Measurements from ENCODE around the gene FAM163B.

Gene FAM163B

GRCh38 chr9:133597316-133597957 is 11.8 kb downstream of the FAM163B start:
- no peak for DNase-seq

GRCh38 chr9:133595910-133596309 is 13.3 kb downstream of the FAM163B start:
- no peak for DNase-seq

DNA sequence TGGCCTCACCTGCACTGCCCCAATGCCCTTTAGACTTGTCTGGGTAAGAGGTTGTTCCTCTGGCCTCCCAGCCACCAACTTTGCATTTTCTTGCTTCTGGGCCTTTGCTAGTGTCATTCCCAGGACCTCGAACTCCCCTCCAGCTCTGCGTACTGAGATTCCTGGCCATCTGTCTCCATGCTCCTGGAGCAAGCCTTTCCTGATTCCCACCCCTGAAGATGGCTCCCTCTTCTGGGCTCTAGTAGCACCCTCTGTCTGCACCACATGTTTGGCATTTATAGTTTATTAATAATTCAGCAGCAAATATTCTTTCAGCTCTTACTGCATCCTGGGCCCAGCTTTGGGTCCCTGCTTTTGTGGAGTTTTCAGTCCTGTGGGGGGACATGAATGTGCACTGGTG is 14.9 kb downstream of the FAM163B start:
- no peak for DNase-seq

DNA sequence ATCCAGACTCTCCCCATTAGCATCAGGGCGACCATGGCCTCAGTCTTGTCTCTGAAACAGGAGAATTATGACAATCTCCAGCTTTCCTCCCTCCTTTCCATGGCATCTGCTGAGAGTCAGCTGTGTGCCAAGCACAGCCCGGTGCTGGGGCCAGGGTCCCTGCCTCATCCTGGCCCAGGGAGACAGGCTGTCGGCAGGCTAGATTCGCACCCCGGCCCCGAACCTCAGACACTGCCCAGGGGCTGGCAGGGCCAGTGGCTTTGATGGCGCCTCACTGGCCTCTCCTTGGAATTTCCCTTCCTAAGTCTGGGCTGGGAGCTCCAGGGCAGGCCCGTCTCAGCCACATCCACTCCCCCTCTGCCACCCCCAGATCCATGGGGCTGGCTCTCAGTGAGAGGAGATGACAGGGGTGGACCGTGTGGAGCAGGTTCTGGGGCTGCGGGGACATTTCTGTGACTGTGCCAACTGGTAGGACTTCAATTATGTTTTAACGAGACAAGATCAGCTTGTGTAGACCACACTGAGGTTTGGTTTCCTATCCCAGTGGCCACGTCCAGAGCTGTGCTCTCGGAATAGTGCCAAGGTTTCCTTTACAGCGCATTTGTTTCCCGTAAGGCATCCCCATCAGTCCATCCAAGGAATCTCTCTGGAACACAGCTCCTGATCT is 15.5 kb downstream of the FAM163B start:
- no peak for DNase-seq

- DNase-seq, result no peak
Observed at GRCh38 chr9:133592731-133593409, 16.3 kb downstream of the FAM163B start.

- DNase-seq, result no peak
Observed at GRCh38 chr9:133591985-133592384, 17.2 kb downstream of the FAM163B start.

- no peak for DNase-seq
Observed at GRCh38 chr9:133591116-133591910, 17.9 kb downstream of the FAM163B start.

DNA sequence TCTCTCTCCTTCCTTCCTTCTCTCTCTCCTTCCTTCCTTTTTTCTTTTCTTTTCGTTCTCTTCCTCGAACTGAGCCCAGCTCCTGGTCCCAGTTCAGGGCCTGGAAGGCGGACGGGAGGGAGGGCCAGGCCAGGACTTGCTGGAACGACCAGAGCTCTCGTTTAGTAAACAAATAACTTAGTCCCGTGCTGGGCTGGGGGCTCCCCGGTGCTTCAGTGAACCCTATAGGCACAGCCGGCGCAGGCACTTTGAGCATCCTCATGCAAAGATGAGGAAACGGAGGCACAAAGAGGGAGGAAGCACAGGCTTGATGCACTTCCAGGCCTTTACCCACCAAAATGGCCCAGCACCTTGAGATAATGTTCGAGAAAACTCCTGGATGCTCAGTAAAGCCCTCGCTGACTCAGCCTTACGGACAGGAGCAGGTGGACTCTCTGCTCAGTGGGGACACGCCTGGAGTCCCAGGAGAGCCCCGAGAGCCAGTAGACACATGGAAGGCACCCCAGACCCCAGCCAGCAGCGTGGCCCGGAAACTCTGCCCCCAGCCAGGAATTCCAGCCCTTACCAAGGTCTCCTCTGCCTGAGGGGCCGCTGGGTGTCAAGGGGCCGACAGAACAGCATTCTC is 18.8 kb downstream of the FAM163B start:
- DNase-seq, result no peak

GRCh38 chr9:133589454-133590227 is 19.5 kb downstream of the FAM163B start:
- peak; percentile 57 for DNase-seq

DNA sequence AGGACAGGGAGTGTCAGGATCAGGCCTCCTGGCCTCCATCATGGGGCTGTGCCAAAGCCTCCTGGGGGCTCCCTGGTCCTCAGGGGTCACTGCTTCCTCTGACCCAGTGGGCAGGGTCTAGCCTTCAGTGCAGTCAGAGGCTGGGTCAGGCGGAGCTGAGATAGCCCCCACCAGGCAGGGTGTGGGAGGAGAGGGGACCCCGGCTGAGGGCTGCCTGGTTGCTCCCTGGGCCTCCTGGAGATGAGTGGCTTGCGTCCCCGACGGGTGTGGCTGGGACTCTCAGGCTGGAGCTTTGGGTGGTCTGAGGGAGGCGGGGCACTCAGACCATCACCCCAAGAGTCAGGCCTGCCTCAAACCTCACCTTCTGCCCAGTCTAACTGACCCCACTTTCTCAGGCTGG is 21.7 kb downstream of the FAM163B start:
- DNase-seq, result no peak

GRCh38 chr9:133587051-133587450 is 22.1 kb downstream of the FAM163B start:
- no peak for DNase-seq

DNA sequence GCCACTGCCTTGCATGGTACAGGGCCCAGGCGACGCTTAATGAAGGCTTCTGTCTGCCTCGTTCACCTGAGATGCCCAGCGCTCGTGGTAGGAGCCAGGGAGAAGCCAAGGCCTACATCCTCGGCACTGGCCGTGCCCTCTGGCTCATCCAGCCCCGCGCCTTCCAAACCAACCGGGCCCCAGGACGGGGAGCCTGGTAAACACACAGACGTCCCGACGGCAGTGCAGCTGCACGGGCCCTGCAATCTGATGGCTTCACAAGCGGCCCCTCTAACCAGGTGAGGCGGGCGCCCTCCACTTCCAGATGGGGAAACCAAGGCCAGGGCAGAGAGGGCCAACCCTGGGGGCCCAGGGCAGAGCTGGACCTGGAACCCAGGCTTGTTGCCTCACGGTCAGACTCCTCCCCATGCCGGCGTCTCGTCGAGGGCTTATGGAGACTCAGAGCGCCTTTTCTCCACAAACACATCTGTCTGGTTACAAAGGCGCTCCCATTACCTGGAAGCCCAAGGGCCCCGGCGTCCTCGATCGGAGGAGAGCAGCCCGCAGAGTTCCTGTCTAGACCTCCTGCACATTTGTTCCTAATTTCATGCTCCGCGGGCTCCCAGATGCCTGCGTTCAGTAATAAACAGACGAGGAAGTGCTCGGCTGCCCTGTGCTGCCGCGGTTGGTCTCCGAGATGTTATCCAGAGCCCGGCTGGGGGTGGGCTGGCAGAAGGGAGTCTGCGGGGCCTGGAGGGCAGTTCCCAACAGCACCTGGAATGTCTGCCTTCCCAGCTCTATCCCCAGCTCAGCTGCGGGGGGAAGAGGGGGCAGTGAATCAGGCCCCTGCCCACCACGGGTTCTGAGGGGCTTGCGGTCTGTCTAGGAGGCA is 23.5 kb downstream of the FAM163B start:
- DNase-seq, result no peak

DNA sequence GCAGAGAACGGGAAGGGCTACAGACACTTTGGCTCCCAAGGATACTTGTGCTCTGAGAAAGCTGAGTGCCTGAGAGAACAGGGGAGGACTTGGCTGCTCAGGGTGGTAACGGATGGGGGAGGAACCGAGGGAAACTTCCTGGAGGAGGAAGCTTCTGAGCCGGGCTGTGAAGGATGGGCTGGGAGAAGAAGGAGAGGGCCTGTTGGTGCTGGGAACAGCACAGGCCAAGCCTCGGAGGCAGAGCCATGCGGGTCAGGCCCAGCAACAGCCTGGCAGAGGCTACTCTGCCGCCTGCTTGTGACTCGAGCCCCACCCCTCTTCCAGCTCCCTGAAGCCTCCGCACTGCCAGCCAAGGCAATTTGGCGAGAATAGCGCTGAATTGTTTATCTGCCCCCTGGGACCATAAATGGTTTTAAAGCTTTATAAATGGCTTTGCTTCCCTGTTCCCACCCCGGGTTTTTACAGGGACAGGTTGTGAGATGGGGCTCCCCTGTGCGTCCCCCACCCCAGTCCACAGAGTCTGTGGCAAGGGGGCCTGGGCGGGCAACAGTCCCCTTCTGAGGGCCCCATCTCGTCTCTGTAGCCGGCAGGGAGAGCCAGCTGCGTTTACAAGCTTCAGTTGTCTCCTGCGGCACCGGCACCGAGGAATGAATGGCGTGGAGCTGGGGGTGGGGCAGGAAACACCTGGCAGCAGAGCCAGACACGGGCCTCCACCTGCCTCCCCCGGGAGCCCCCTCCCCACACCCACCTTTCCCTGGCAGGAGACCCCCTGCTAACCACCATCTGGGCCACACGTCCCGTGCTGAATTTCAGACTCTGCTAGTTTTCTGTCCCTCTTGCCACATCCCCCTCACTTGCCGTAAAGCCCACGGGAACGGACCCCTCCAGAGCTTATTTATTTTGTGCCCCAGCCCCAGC is 24.4 kb downstream of the FAM163B start:
- no peak for DNase-seq

GRCh38 chr9:133584167-133584558 is 25.0 kb downstream of the FAM163B start:
- DNase-seq, result no peak

GRCh38 chr9:133583586-133583985 is 25.6 kb downstream of the FAM163B start:
- DNase-seq, result no peak

DNA sequence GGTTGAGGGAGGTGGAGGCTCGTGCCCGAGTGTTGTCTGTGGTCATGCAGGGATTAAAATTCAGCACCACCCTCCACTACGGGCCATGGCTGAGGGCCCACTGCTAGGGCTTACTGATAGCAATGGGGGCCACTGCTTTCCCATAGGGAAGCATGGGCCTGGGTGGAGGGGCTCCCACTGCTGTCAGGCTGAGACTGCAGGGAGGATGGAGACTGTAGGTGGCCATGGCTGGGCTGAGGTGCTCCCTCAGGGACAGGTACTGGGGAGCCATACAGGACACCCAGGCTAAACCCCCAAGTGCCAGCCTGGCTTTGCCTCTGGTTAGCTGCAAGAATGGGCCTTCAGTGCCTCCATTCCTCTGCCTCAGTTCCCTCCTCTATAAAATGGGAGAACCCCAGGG is 26.1 kb downstream of the FAM163B start:
- DNase-seq, result no peak

- DNase-seq, result no peak
Observed at GRCh38 chr9:133582501-133583045, 26.6 kb downstream of the FAM163B start.

- DNase-seq, result no peak
Observed at GRCh38 chr9:133581513-133582343, 27.5 kb downstream of the FAM163B start.

DNA sequence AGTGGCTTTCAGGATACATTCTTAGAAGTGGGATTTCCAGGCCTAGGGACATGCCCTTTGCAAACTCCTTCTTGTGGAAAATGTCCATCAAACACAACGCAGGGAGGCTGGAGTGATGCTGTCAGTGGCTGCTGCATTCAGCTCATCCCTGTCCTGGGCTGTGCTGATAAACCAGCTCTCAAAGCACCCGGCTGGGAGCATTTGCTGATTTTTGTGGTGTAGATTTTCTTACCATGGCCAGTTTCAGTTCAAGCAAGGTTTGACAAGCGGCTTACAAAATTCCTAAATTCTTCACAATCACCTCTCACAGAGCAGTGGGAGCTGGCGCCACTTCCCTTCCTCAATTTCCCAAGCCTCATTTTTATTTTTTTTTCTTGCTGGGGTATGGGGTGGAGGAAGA is 28.2 kb downstream of the FAM163B start:
- DNase-seq, result no peak
